Measurements from ENCODE around the gene GABRG2.

GABRG2 gene

DNA sequence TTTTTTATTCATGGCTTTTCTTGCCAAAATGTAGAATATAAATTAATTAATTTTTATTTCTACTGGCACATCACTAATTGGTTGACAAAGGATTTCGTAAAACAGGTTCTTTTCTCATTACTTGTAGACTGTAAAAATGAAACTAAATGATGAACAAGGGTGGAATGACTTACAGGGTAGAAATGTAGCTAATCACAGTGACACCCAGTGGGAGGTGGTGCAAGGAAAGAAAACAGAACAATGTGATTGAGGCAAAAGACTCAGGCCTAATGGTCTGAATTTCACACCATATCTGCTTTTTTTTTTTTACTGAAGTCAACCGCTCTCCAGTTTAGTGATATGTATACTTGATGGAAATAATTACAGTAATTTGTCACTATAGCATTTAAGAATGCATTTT is 28.9 kb downstream of the GABRG2 start:
- no peak for DNase-seq (ENCODE audit: low read depth)
- H3K4me3 ChIP-seq (ENCODE audit: low read depth, low read length), result no peak overlapping the region
- TF ChIP-seq MYC (IDR thresholded peaks at IDR 0.05; ENCODE audit: low read depth, low read length) (no peak), POLR2A (IDR thresholded peaks at IDR 0.05; ENCODE audit: extremely low read depth, insufficient read length) (no peak)
- TF ChIP-seq, protein P1, sequence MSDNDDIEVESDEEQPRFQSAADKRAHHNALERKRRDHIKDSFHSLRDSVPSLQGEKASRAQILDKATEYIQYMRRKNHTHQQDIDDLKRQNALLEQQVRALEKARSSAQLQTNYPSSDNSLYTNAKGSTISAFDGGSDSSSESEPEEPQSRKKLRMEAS (IDR thresholded peaks at IDR 0.05; ENCODE audit: low read depth, low read length), result no peak
- TF ChIP-seq, protein P2, sequence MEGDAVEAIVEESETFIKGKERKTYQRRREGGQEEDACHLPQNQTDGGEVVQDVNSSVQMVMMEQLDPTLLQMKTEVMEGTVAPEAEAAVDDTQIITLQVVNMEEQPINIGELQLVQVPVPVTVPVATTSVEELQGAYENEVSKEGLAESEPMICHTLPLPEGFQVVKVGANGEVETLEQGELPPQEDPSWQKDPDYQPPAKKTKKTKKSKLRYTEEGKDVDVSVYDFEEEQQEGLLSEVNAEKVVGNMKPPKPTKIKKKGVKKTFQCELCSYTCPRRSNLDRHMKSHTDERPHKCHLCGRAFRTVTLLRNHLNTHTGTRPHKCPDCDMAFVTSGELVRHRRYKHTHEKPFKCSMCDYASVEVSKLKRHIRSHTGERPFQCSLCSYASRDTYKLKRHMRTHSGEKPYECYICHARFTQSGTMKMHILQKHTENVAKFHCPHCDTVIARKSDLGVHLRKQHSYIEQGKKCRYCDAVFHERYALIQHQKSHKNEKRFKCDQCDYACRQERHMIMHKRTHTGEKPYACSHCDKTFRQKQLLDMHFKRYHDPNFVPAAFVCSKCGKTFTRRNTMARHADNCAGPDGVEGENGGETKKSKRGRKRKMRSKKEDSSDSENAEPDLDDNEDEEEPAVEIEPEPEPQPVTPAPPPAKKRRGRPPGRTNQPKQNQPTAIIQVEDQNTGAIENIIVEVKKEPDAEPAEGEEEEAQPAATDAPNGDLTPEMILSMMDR (IDR thresholded peaks at IDR 0.05; ENCODE audit: low read depth, low read length), result no peak

DNA sequence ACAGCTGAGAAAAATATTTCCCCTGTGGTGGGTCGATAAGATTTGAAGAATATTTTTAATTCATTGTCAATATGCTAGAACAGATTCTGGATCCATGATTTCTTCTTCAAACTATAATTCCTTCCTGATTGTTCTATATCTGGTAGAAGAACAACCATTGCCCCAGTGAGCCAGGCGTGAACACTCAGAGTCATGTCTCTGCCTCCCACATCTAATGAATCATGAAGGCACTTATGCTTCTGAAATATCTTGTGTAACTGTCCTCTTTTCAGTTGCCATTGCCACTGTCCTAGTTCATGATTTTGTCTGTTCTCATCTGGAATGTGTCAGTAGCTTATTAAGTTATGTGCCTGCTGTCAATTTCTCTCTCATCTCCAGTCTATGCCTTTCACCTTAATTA is 40.0 kb downstream of the GABRG2 start:
- TF ChIP-seq POLR2A (IDR thresholded peaks at IDR 0.05; ENCODE audit: extremely low read depth, insufficient read length), result no peak
- no peak for DNase-seq (ENCODE audit: low read depth)
- H3K4me3 ChIP-seq (ENCODE audit: low read depth, low read length), result no peak overlapping the region

DNA sequence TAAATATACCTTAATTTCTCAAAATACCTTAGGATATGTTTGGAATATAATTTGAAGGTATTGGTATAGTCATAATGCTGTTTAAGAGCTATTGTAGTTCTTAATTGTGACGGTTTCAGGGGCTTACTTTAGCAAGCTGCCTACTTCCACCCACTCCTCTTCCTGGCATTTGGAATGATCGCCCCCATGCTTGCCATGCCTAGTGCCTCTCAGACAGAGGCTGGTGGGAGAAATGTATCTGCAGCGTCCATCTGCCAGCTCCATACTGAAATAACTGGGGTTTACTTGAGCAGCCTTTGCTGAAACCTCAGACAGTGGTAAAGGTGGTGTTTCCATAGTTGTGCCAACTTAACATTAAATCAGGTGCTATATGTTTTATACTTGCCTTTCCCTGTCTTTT is 52.2 kb downstream of the GABRG2 start:
- TF ChIP-seq, protein P1 (IDR thresholded peaks at IDR 0.05; ENCODE audit: low read depth, low read length), result no peak
- TF ChIP-seq POLR2A (IDR thresholded peaks at IDR 0.05; ENCODE audit: extremely low read depth, insufficient read length) (no peak), MYC (IDR thresholded peaks at IDR 0.05; ENCODE audit: low read depth, low read length) (no peak)
- TF ChIP-seq, protein P2 (IDR thresholded peaks at IDR 0.05; ENCODE audit: low read depth, low read length), result no peak
- no peak for DNase-seq (ENCODE audit: low read depth)
- no peak overlapping the region for H3K4me3 ChIP-seq (ENCODE audit: low read depth, low read length)

DNA sequence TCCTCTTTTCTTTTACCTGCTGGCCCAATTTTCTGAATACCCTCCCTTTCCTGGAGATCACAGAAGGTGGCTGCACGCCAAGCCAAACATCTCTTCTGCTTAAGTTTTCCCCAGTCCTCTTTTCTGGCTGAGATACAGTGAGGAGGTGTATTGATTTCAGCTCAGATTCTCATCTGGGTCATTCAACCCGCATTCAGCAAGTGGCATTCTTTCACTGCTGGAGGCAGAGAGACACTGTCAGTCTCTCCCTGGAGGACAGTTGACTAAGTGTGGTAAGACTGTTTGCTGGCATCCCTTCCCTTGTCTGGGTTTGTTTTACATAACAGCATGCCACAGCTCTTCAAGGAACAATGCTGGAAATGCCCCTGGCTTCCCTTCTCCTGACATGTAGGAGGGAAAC is 60.5 kb downstream of the GABRG2 start:
- DNase-seq (ENCODE audit: low read depth), result no peak

DNA sequence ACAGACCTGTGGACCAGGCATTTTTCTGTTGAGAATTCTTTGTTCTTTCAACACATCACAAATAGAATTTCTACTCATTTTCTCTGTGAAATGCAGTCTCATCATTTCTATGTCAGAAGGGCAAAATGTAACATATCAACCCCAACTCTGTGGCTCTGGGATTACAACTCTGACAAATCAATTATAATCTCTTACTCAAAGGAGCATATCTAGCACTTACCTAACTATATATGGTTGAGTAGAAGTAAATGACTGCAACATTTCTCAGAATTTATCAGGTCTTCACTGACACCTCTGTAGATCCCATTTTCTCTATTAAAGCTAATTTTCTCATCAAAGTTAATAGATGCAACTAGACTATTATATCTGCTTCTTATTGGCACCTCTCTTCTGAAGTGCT is 64.8 kb downstream of the GABRG2 start:
- DNase-seq (ENCODE audit: low read depth), result no peak
- no peak overlapping the region for H3K4me3 ChIP-seq (ENCODE audit: low read depth, low read length)
- TF ChIP-seq, protein P1 (IDR thresholded peaks at IDR 0.05; ENCODE audit: low read depth, low read length), result no peak
- TF ChIP-seq, protein P2 (IDR thresholded peaks at IDR 0.05; ENCODE audit: low read depth, low read length), result no peak
- no peak for TF ChIP-seq MYC (IDR thresholded peaks at IDR 0.05; ENCODE audit: low read depth, low read length)
- TF ChIP-seq POLR2A (IDR thresholded peaks at IDR 0.05; ENCODE audit: extremely low read depth, insufficient read length), result no peak

More for the DNA sequence above, 60.5 kb downstream of the GABRG2 start:
- TF ChIP-seq POLR2A (IDR thresholded peaks at IDR 0.05; ENCODE audit: extremely low read depth, insufficient read length), result no peak
- no peak for TF ChIP-seq MYC (IDR thresholded peaks at IDR 0.05; ENCODE audit: low read depth, low read length)
- TF ChIP-seq, protein P2 (IDR thresholded peaks at IDR 0.05; ENCODE audit: low read depth, low read length), result no peak
- TF ChIP-seq, protein P1 (IDR thresholded peaks at IDR 0.05; ENCODE audit: low read depth, low read length), result no peak
- H3K4me3 ChIP-seq (ENCODE audit: low read depth, low read length), result no peak overlapping the region

DNA sequence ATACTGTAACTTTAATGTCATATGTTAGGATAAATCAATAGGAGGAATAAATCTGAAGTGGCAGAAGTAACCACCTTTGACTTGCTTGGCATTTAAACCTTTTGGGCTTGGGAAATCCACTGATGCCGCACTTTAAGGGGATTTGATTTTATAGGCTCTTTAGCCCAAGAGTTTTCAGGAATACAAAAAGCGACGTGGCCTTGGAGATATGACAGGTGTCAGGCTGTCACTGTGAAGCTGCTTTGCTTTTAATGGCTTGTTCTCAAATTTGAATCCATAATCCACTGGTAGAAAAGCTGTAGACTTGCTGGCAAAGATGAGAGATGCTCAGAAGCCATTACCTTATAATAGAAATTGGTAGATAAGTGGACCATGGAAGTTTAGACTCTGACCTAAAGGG is 71.6 kb downstream of the GABRG2 start:
- no peak for DNase-seq (ENCODE audit: low read depth)
- no peak overlapping the region for H3K4me3 ChIP-seq (ENCODE audit: low read depth, low read length)
- TF ChIP-seq, protein P1 (IDR thresholded peaks at IDR 0.05; ENCODE audit: low read depth, low read length), result no peak
- no peak for TF ChIP-seq MYC (IDR thresholded peaks at IDR 0.05; ENCODE audit: low read depth, low read length)
- TF ChIP-seq, protein P2 (IDR thresholded peaks at IDR 0.05; ENCODE audit: low read depth, low read length), result no peak
- TF ChIP-seq POLR2A (IDR thresholded peaks at IDR 0.05; ENCODE audit: extremely low read depth, insufficient read length), result no peak
